Body of pancreas (tissue), 4 donors: Measurements from ENCODE around the gene PGAP1. TPM values are rescaled to one million over a fixed set of nuclear protein-coding genes. Genes with fewer than 3 reads are reported as not detected.

Experiments used
- ATAC-seq: fragments of 150-250 bp; one replicate; pipeline ENCODE4 v1.9.1; 2016
- DNase-seq, 4 donors: peaks; one replicate each; pipeline ENCODE4 v3.0.0-alpha.2; 2019
- H3K27ac ChIP-seq, 4 donors: fragments of 200-600 bp; sonication (generic); 1 replicate in 3 of 4; 2 replicates in 1 of 4; pipeline versions ENCODE4 v1.5.1 to v1.6.1; 2016 to 2019; ENCODE audit warnings: mild to moderate bottlenecking in 1 of 4, mixed read lengths in 1 of 4, moderate library complexity in 1 of 4
- H3K27me3 ChIP-seq, 2 donors: fragments of 200-600 bp; sonication (generic); one replicate each; pipeline ENCODE4 v1.6.0; 2016; ENCODE audit warnings: mild to moderate bottlenecking in 1 of 2
- H3K36me3 ChIP-seq, 2 donors: fragments of 200-600 bp; sonication (generic); replicated peaks in 1 of 2; 2 replicates each; pipeline ENCODE4 v1.5.1; 2016; ENCODE audit warnings: low read depth in 2 of 2; ENCODE audit not compliant: insufficient read depth in 1 of 2
- H3K4me1 ChIP-seq: fragments of 200-600 bp; sonication (generic); one replicate; pipeline ENCODE4 v1.6.0; 2016
- H3K4me3 ChIP-seq, 2 donors: fragments of 200-600 bp; sonication (generic); 1 replicate in 1 of 2; 2 replicates in 1 of 2; pipeline ENCODE4 v1.5.1; 2016 to 2019
- H3K9me3 ChIP-seq, 3 donors: fragments of 200-600 bp; sonication (generic); 1 replicate in 2 of 3; 2 replicates in 1 of 3; pipeline ENCODE4 v1.5.1; 2016
- POLR2A ChIP-seq, 3 donors: fragments of 450-650 bp; IDR thresholded peaks; one replicate each; pipeline ENCODE4 v1.6.1; 2016; ENCODE audit warnings: antibody characterized with exemption in 3 of 3, mild to moderate bottlenecking in 2 of 3
- WGBS, 2 donors: methylation state at CpG; one replicate each; pipeline ENCODE4 v1.1.5; 2017; 5-methylcytosine and 5-hydroxymethylcytosine counted together
- intact Hi-C: fragments of 100-400 bp; cut with DNase I; formaldehyde crosslinking; loops from one replicate; pipeline ENCODE4 v1.15.1; 2023
- total RNA-seq, 2 donors: library from RNA; depleted of rRNA; stranded (reverse); fragments of >200 nt; gene quantifications; one replicate each; pipeline ENCODE4 v1.1.0, GENCODE V29; 2016
- TF ChIP-seq, protein P1 (sequence below), 7 experiments: fragments of 450-650 bp in 4 of 7; fragments of 200-600 bp in 3 of 7; sonication (generic) in 3 of 7; IDR thresholded peaks; one replicate each; pipeline ENCODE4 v1.5.1; 2016 to 2019; ENCODE audit warnings: antibody characterized with exemption in 7 of 7

Gene PGAP1
- total RNA-seq, 2 donors from 2014 or later: 15.2 to 24.9 TPM

DNA sequence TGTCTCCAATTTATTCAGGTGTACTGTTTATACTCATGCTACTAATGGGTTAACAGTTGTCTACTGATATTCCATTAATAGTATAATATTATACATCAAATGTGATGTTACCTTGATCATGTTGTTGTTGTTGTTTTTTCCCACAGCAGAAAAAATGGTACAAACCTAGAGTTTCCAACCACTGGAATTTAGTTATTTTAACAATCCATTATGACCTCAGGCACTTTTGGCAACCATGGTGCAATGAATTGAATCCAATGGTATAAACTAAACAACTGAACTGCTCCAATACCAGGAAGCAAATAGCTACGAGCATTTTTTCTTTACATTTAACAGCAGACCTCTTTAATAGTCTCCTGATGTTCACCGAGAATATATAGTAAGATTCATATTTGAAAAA, 86.3 kb downstream of the PGAP1 start:
- no peak overlapping the region for H3K27ac ChIP-seq
- DNase-seq: no peak
- peaks cover 4 to 7% of the 10 kb centered on the region in 2 donors for H3K36me3 ChIP-seq
- 90 to 96% methylated on average over 2 of the region's 2 CpGs for WGBS, 2 donors
- H3K4me3 ChIP-seq: no peak overlapping the region
- no peaks in the 10 kb centered on the region for H3K4me1 ChIP-seq
- TF ChIP-seq, protein P1, sequence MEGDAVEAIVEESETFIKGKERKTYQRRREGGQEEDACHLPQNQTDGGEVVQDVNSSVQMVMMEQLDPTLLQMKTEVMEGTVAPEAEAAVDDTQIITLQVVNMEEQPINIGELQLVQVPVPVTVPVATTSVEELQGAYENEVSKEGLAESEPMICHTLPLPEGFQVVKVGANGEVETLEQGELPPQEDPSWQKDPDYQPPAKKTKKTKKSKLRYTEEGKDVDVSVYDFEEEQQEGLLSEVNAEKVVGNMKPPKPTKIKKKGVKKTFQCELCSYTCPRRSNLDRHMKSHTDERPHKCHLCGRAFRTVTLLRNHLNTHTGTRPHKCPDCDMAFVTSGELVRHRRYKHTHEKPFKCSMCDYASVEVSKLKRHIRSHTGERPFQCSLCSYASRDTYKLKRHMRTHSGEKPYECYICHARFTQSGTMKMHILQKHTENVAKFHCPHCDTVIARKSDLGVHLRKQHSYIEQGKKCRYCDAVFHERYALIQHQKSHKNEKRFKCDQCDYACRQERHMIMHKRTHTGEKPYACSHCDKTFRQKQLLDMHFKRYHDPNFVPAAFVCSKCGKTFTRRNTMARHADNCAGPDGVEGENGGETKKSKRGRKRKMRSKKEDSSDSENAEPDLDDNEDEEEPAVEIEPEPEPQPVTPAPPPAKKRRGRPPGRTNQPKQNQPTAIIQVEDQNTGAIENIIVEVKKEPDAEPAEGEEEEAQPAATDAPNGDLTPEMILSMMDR (IDR thresholded peaks at IDR 0.05): no peak
- no peak for ATAC-seq
- no peaks in the 10 kb centered on the region for H3K27me3 ChIP-seq
- H3K9me3 ChIP-seq: no peaks in the 10 kb centered on the region
- intact Hi-C loops: no loop called here

DNA sequence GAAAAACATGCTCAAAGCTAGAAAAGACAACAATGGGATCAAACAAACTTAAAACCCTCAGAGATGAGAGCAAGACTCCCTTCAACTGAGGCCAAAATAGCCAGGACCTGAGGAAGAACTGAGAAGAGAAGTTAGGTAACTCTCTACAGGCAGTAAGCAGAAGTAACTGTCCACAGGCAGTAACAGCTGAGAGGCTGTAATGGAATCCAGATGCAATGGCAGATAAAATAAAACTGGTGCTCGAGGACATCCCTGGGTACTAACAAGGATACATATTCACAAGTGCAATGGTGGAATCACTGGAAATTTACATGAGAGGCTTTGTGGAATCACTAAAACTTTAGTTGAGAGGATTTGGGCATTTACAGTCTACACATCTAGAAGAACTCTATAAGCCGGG, 86.9 kb downstream of the PGAP1 start:
- H3K27me3 ChIP-seq: no peaks in the 10 kb centered on the region
- WGBS, 2 donors: 93 to 94% methylated on average over 2 of the region's 2 CpGs
- DNase-seq (no peak), ATAC-seq (no peak)
- H3K9me3 ChIP-seq: no peaks in the 10 kb centered on the region
- no peaks in the 10 kb centered on the region for H3K4me1 ChIP-seq
- TF ChIP-seq, protein P1 (IDR thresholded peaks at IDR 0.05): no peak
- TF ChIP-seq POLR2A (IDR thresholded peaks at IDR 0.05): no peak
- peaks cover 4 to 7% of the 10 kb centered on the region in 2 donors for H3K36me3 ChIP-seq
- H3K4me3 ChIP-seq: no peak overlapping the region
- no peak overlapping the region for H3K27ac ChIP-seq
- intact Hi-C loops: no loop called here

DNA sequence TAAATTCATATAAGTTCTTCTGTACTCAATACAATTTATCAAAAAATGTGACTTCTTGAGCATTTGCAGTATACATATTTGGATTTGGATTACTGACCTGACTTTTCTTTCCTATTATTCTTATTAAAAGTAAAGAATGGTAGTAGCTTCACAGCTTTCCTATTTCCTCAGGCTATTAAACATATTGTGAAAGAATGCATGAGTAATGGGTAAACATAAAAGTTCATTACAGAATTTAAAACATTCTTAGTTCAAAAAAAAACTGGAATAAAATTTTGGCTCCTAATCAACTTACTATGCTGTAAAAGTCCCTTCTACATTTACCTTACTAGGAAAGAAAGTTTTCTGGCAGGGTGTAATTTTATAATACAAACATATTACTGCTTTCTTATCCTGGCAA, 90.1 kb downstream of the PGAP1 start:
- DNase-seq (no peak), ATAC-seq (no peak)
- Histone ChIP-seq H3K4me1 (no peaks in the 10 kb centered on the region), H3K27ac (no peak overlapping the region), H3K9me3 (no peaks in the 10 kb centered on the region), H3K36me3 (peaks cover 3 to 4% of the 10 kb centered on the region in 2 donors), H3K4me3 (no peak overlapping the region), H3K27me3 (no peaks in the 10 kb centered on the region)
- TF ChIP-seq, protein P1 (IDR thresholded peaks at IDR 0.05): no peak
- TF ChIP-seq POLR2A (IDR thresholded peaks at IDR 0.05): no peak
- intact Hi-C loops: no loop called here

DNA sequence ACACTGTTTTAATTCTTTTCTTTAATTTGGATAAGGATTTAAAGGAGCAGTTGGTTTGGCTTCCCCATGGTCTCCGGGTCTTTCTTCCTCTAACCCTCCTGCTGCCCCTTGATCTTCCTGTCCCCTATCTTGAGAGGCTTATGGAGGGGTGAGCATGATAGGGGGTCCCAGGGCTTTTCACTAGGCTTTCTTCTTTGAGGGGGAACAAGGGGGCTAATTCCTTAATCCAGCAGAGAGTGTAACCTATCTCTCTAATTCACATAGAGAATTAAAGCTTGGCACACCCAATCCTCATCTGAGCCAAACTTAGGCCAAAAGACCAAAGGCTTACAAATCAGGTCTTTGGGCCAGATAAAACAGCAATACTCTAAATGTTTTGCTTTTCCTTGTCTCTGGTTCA, 95.8 kb downstream of the PGAP1 start:
- DNase-seq (no peak), ATAC-seq (no peak)
- no peak for TF ChIP-seq POLR2A (IDR thresholded peaks at IDR 0.05)
- TF ChIP-seq, protein P1 (IDR thresholded peaks at IDR 0.05): no peak
- intact Hi-C loops: no loop called here
- Histone ChIP-seq H3K27me3 (no peaks in the 10 kb centered on the region), H3K4me3 (no peak overlapping the region), H3K9me3 (no peaks in the 10 kb centered on the region), H3K36me3 (no peaks in the 10 kb centered on the region), H3K27ac (no peak overlapping the region), H3K4me1 (no peaks in the 10 kb centered on the region)
- 100% methylated on average over 1 of the region's 1 CpG for WGBS, 2 donors

GRCh38 chr2:196827356-196827755, 99.2 kb downstream of the PGAP1 start:
- Histone ChIP-seq H3K4me3 (no peak overlapping the region), H3K36me3 (no peaks in the 10 kb centered on the region), H3K27me3 (no peaks in the 10 kb centered on the region), H3K27ac (no peak overlapping the region), H3K9me3 (no peaks in the 10 kb centered on the region), H3K4me1 (no peaks in the 10 kb centered on the region)
- TF ChIP-seq, protein P1 (IDR thresholded peaks at IDR 0.05): no peak
- no peak for TF ChIP-seq POLR2A (IDR thresholded peaks at IDR 0.05)
- intact Hi-C loops: no loop called here
- no peak for ATAC-seq
- DNase-seq: no peak
- WGBS, 2 donors: 59 to 71% methylated on average over 2 of the region's 2 CpGs
